DOHH2 (cell line): Measurements from ENCODE around the gene SLC2A4RG.

Experiments
- CTCF ChIP-seq: fragments of 200-600 bp; sonication (generic); IDR thresholded peaks from one replicate; pipeline ENCODE4 v1.5.1; 2014; ENCODE audit warnings: antibody characterized with exemption, mild to moderate bottlenecking, low read depth, low read length; ENCODE audit not compliant: poor library complexity, severe bottlenecking
- EZH2phosphoT487 ChIP-seq: fragments of 200-600 bp; sonication (generic); IDR thresholded peaks from 2 replicates; pipeline ENCODE4 v1.6.1; 2017; ENCODE audit warnings: borderline replicate concordance, mild to moderate bottlenecking, antibody characterized with exemption, low read length, moderate library complexity, mixed read lengths

GRCh38 chr20:63748934-63749270 is 9.3 kb downstream of the SLC2A4RG start:
- no peak for TF ChIP-seq CTCF
- TF ChIP-seq EZH2phosphoT487: no peak
